ENCODE data around the gene ZNF549. TPM values are rescaled to one million over a fixed set of nuclear protein-coding genes. Genes with fewer than 3 reads are reported as not detected.

Gene ZNF549
- total and polyA plus RNA-seq, 2 donors (not counting 1 experiment from before 2014, with no cell fraction given) = 5.4 to 23.0 TPM

- Histone ChIP-seq H2AFZ (ENCODE audit: insufficient read depth, low read depth, low read length, poor library complexity, severe bottlenecking) (no peak overlapping the region), H4K20me1 (ENCODE audit: control insufficient read depth, insufficient read depth, low read length, poor library complexity, severe bottlenecking) (no peaks in the 10 kb centered on the region), H3K4me3 (ENCODE audit: control extremely low read depth in 1 of 5, extremely low read depth in 1 of 5, insufficient read depth in 1 of 5, low read depth in 2 of 5, low read length in 4 of 5) (no peak overlapping the region), H3K27me3 (replicated peaks in 1 of 4; ENCODE audit: control extremely low read depth in 1 of 4, control insufficient read depth in 3 of 4, insufficient read depth in 4 of 4, low read length in 3 of 4) (no peaks in the 10 kb centered on the region), H3K9me3 (ENCODE audit: control extremely low read depth in 1 of 3, control insufficient read depth in 2 of 3, insufficient read depth in 1 of 3, low read length in 2 of 3) (peaks cover 8 to 42% (median 18%) of the 10 kb centered on the region in 3 donors), H3K27ac (ENCODE audit: low read length in 2 of 2) (no peak overlapping the region), H3K36me3 (replicated peaks in 1 of 2; ENCODE audit: control extremely low read depth in 1 of 2, control insufficient read depth in 1 of 2, extremely low read depth in 1 of 2, insufficient read depth in 2 of 2, low read length in 1 of 2) (peaks cover 15 to 52% of the 10 kb centered on the region in 2 experiments), H3K4me2 (replicated peaks; ENCODE audit: low read depth, low read length, poor library complexity, severe bottlenecking) (no peak overlapping the region), H3K79me2 (ENCODE audit: control insufficient read depth, insufficient read depth, low read length) (peaks cover 33% of the 10 kb centered on the region), H3K4me1 (ENCODE audit: control insufficient read depth in 2 of 2, insufficient read depth in 2 of 2, low read length in 2 of 2) (peaks cover 0 to under 1% of the 10 kb centered on the region in 2 donors), H3K9ac (ENCODE audit: low read length) (no peak overlapping the region)
- intact Hi-C loops (cut with micrococcal nuclease) = no loop called here
- Mint-ChIP-seq H3K27ac (no peak overlapping the region), H3K27me3 (no peaks in the 10 kb centered on the region), H3K4me1 (peaks cover 10% of the 10 kb centered on the region), H3K4me3 (no peak overlapping the region), H3K9me3 (ENCODE audit: insufficient read depth) (peaks cover 16% of the 10 kb centered on the region)
- ATAC-seq (ENCODE audit: low read depth) (no peak), DNase-seq (no peak)
- ChIA-PET CTCF (no interaction called here), POLR2A (no interaction called here)
- 48% methylated on average over 4 of the region's 4 CpGs for WGBS (ENCODE audit: insufficient coverage)
- TF ChIP-seq EZH2 (IDR thresholded peaks at IDR 0.05; ENCODE audit: borderline replicate concordance, insufficient read depth, low read depth, low read length, poor library complexity, severe bottlenecking) = no peak
- TF ChIP-seq CTCF (IDR thresholded peaks at IDR 0.05) = no peak
These were observed 21.0 kb upstream of the ZNF549 start for GRCh38 chr19:57506163-57506562.

GRCh38 chr19:57511484-57511883, 15.7 kb upstream of the ZNF549 start:
- H3K27ac Mint-ChIP-seq = no peak overlapping the region

More at GRCh38 chr19:57511484-57511883, 15.7 kb upstream of the ZNF549 start:
- peaks cover 12 to 39% of the 10 kb centered on the region in 2 experiments for H3K36me3 ChIP-seq (replicated peaks in 1 of 2; ENCODE audit: control extremely low read depth in 1 of 2, control insufficient read depth in 1 of 2, extremely low read depth in 1 of 2, insufficient read depth in 2 of 2, low read length in 1 of 2)
- no peak overlapping the region for H3K4me3 Mint-ChIP-seq
- H3K4me1 Mint-ChIP-seq = no peaks in the 10 kb centered on the region
- no peaks in the 10 kb centered on the region for H4K20me1 ChIP-seq (ENCODE audit: control insufficient read depth, insufficient read depth, low read length, poor library complexity, severe bottlenecking)
- ChIA-PET CTCF (no interaction called here), POLR2A (no interaction called here)
- no peaks in the 10 kb centered on the region for H3K27me3 Mint-ChIP-seq
- H3K4me3 ChIP-seq (ENCODE audit: control extremely low read depth in 1 of 5, extremely low read depth in 1 of 5, insufficient read depth in 1 of 5, low read depth in 2 of 5, low read length in 4 of 5) = no peak overlapping the region
- no peak overlapping the region for H3K27ac ChIP-seq (ENCODE audit: low read length in 2 of 2)
- no peak overlapping the region for H3K4me2 ChIP-seq (replicated peaks; ENCODE audit: low read depth, low read length, poor library complexity, severe bottlenecking)
- intact Hi-C loops (cut with micrococcal nuclease) = no loop called here
- no peaks in the 10 kb centered on the region for H3K4me1 ChIP-seq (ENCODE audit: control insufficient read depth in 2 of 2, insufficient read depth in 2 of 2, low read length in 2 of 2)
- TF ChIP-seq EZH2 (IDR thresholded peaks at IDR 0.05; ENCODE audit: borderline replicate concordance, insufficient read depth, low read depth, low read length, poor library complexity, severe bottlenecking) (no peak), CTCF (IDR thresholded peaks at IDR 0.05) (no peak)
- DNase-seq = no peak
- peaks cover 15 to 55% (median 30%) of the 10 kb centered on the region in 3 donors for H3K9me3 ChIP-seq (ENCODE audit: control extremely low read depth in 1 of 3, control insufficient read depth in 2 of 3, insufficient read depth in 1 of 3, low read length in 2 of 3)
- H2AFZ ChIP-seq (ENCODE audit: insufficient read depth, low read depth, low read length, poor library complexity, severe bottlenecking) = no peak overlapping the region
- H3K79me2 ChIP-seq (ENCODE audit: control insufficient read depth, insufficient read depth, low read length) = no peaks in the 10 kb centered on the region
- no peak for ATAC-seq (ENCODE audit: low read depth)
- H3K9me3 Mint-ChIP-seq (ENCODE audit: insufficient read depth) = peaks cover 26% of the 10 kb centered on the region
- no peaks in the 10 kb centered on the region for H3K27me3 ChIP-seq (replicated peaks in 1 of 4; ENCODE audit: control extremely low read depth in 1 of 4, control insufficient read depth in 3 of 4, insufficient read depth in 4 of 4, low read length in 3 of 4)
- no peak overlapping the region for H3K9ac ChIP-seq (ENCODE audit: low read length)
